Endothelial cell of umbilical vein (primary cell): ENCODE results near the gene CFLAR.
A peak's percentile ranks its signal among the peaks of the same experiment; 100 is the strongest.

ENCODE experiments used
- EZH2 ChIP-seq: IDR thresholded peaks from 2 replicates; pipeline ENCODE4 v1.6.1; 2012; ENCODE audit warnings: borderline replicate concordance, low read depth, mild to moderate bottlenecking, moderate library complexity, low read length, inconsistent platforms; ENCODE audit not compliant: severe bottlenecking
- FOS ChIP-seq: IDR thresholded peaks from 2 replicates; pipeline ENCODE4 v1.6.1; 2011; ENCODE audit warnings: mild to moderate bottlenecking, low read length, moderate library complexity, borderline replicate concordance; ENCODE audit not compliant: insufficient read depth
- MYC ChIP-seq: IDR thresholded peaks from one replicate; pipeline ENCODE4 v1.6.1; 2011; ENCODE audit warnings: mild to moderate bottlenecking, low read depth, low read length
- POLR2A ChIP-seq: IDR thresholded peaks from 2 replicates; pipeline ENCODE4 v1.6.1; 2012; ENCODE audit warnings: low read depth, mild to moderate bottlenecking, control low read depth, low read length
- POLR2AphosphoS5 ChIP-seq: IDR thresholded peaks from 2 replicates; pipeline ENCODE4 v1.6.1; 2012; ENCODE audit warnings: low read depth, mild to moderate bottlenecking, control low read depth, low read length, moderate library complexity; ENCODE audit not compliant: insufficient read depth
- TF ChIP-seq, protein P1 (sequence below), 2 donors: IDR thresholded peaks; 1 replicate in 1 of 2; 2 replicates in 1 of 2; pipeline ENCODE4 v1.5.1; 2011; ENCODE audit warnings: low read length in 2 of 2, mild to moderate bottlenecking in 2 of 2, moderate library complexity in 2 of 2, control low read depth in 1 of 2, inconsistent platforms in 1 of 2, low read depth in 1 of 2; ENCODE audit not compliant: insufficient read depth in 1 of 2; ENCODE audit errors: extremely low read depth in 1 of 2

DNA sequence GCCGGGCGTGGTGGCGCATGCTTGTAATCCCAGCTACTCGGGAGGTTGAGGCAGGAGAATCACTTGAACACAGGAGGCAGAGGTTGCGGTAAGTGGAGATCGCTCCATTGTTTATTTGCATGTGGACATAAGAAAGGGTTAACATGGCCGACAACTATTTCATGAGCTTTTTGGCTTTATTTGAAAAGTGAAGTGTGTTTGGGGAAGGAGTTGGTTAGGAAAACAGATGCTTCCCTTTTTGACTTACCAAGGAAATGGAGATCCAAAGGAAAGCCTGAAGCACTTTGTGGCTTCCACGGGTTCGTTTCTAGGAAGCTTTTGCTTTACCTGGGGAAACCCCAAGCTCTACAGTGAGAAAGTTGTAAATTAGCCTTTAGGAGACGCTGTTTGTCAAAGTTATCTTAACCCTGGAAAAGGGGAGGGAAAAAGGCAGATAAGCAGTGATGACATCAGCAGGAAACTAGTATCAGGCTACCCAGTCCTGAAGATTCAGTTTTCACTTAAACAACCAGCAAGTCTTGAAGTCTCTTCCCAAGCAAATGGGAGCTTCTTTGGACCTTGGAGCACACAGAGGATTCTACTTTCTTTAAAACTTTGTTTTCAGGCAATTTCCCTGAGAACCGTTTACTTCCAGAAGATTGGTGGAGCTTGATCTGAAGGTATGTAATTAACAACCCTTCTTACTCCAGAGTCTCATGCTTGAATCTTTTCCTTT, 66.8 kb downstream of the CFLAR start, which contains the start of gene CASP10:
- TF ChIP-seq POLR2A (peak; percentile 91), MYC (no peak), EZH2 (no peak), POLR2AphosphoS5 (peak; percentile 67), FOS (peak; percentile 9)
- TF ChIP-seq, protein P1, sequence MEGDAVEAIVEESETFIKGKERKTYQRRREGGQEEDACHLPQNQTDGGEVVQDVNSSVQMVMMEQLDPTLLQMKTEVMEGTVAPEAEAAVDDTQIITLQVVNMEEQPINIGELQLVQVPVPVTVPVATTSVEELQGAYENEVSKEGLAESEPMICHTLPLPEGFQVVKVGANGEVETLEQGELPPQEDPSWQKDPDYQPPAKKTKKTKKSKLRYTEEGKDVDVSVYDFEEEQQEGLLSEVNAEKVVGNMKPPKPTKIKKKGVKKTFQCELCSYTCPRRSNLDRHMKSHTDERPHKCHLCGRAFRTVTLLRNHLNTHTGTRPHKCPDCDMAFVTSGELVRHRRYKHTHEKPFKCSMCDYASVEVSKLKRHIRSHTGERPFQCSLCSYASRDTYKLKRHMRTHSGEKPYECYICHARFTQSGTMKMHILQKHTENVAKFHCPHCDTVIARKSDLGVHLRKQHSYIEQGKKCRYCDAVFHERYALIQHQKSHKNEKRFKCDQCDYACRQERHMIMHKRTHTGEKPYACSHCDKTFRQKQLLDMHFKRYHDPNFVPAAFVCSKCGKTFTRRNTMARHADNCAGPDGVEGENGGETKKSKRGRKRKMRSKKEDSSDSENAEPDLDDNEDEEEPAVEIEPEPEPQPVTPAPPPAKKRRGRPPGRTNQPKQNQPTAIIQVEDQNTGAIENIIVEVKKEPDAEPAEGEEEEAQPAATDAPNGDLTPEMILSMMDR (IDR thresholded peaks at IDR 0.05; ENCODE audit: extremely low read depth in 1 of 2, insufficient read depth in 1 of 2, low read depth in 1 of 2, low read length in 2 of 2) = peak; percentile 51 to 65
